22Rv1 (cell line): ENCODE data around the gene CNTFR.

Experiments used
- H3K27ac ChIP-seq: fragments of 450-650 bp; 2 replicates; pipeline ENCODE4 v1.5.1; 2017
- ZFX ChIP-seq: fragments of 450-650 bp; IDR thresholded peaks from 2 replicates; pipeline ENCODE4 v1.6.1; 2017; ENCODE audit warnings: antibody characterized with exemption, borderline replicate concordance
- TF ChIP-seq, protein P1 (sequence below): fragments of 450-650 bp; IDR thresholded peaks from 2 replicates; pipeline ENCODE4 v1.5.1; 2017; ENCODE audit warnings: mild to moderate bottlenecking

The CNTFR gene

DNA sequence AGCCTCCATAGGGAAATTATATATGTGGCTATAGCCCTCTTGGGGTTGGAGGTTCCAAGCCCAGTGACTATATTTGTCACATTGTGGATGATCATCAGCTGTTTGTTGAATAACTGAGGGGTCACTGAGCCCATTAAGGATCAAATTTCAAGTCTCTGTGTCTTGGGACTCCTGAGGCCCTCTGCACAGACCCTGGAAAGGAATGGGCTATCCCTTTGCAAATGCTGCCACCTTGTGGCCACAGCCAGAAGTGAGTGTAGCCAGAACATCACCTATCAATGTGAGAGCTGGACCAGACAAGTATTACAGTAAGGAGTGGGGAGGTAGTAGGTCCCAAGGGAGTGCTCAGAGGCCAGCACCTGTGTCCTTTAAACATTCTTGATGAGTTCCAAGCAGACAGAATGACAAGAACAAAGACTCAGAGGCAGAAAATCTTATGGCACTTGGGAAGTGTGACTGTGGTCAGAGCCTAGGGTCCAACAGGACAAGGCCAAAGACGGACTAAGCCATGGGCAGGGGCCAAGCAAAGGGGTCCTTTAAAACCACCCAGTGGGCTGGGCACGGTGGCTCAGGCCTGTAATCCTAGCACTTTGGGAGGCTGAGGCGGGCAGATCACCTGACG is 14.2 kb upstream of the CNTFR start:
- TF ChIP-seq, protein P1, sequence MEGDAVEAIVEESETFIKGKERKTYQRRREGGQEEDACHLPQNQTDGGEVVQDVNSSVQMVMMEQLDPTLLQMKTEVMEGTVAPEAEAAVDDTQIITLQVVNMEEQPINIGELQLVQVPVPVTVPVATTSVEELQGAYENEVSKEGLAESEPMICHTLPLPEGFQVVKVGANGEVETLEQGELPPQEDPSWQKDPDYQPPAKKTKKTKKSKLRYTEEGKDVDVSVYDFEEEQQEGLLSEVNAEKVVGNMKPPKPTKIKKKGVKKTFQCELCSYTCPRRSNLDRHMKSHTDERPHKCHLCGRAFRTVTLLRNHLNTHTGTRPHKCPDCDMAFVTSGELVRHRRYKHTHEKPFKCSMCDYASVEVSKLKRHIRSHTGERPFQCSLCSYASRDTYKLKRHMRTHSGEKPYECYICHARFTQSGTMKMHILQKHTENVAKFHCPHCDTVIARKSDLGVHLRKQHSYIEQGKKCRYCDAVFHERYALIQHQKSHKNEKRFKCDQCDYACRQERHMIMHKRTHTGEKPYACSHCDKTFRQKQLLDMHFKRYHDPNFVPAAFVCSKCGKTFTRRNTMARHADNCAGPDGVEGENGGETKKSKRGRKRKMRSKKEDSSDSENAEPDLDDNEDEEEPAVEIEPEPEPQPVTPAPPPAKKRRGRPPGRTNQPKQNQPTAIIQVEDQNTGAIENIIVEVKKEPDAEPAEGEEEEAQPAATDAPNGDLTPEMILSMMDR, result peak; percentile 95
- TF ChIP-seq ZFX, result no peak
- no peak overlapping the region for H3K27ac ChIP-seq

- TF ChIP-seq, protein P1, result no peak
- TF ChIP-seq ZFX, result no peak
- H3K27ac ChIP-seq, result 0 out of 2 replicates have a peak overlapping the region, but pooled peaks have one; percentile 11
Observed at GRCh38 chr9:34601937-34602573, 12.5 kb upstream of the CNTFR start.

DNA sequence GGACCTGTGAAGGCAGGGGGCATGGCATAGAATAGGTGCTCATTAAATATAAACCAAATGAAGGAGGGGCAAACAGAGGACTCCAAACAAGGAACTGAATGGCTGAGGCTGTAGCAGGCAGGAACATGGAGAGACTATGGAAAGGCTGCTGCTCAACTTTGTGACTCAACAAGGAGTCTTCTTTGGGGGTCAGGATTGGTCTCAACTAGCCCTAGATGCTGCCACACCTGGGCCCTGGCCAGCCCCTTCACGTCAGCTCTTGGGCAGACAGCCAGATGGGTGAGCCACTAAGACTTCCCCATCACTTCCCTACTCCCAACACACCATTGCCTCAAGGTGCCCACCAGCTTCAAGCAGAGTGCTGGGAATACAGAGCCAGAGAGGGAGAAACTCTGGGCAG is 11.4 kb upstream of the CNTFR start:
- TF ChIP-seq, protein P1, result no peak
- TF ChIP-seq ZFX, result no peak
- no peak overlapping the region for H3K27ac ChIP-seq

GRCh38 chr9:34599546-34599945 is 10.0 kb upstream of the CNTFR start:
- H3K27ac ChIP-seq, result no peak overlapping the region
- TF ChIP-seq ZFX, result no peak
- TF ChIP-seq, protein P1, result no peak

DNA sequence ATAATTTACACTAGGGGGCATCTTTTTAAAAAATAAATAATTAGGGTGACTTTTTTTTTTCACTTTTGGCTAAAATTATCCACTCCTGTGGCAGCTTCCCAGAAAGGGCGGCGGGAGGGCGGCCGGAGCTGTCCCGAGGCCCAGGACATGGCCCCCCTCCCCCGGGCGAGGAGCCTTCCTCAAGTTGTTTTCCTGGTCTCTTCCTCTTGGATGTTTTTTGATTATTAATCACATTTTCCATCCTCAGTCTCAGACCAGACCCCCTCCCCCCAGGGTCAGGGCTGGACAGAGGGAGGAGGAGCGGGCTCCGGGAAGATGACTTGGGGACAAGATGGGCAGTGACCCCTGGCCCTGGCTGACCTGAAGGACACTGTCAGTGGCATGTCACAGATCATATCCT is 4.7 kb upstream of the CNTFR start:
- peak overlapping the region; percentile 65; the same call in 1 of the 2 replicates for H3K27ac ChIP-seq
- TF ChIP-seq, protein P1, result no peak
- no peak for TF ChIP-seq ZFX

- TF ChIP-seq, protein P1, result no peak
- no peak for TF ChIP-seq ZFX
- H3K27ac ChIP-seq, result peak overlapping the region; percentile 65
Observed at GRCh38 chr9:34592895-34593601, 3.5 kb upstream of the CNTFR start.
